HG03460 (cell line): ENCODE results near the gene NDUFB6.
"Not testable (repeated sequence)": the region's sequence is repeated elsewhere in the genome, so short reads cannot be mapped to it uniquely, and the experiment has no call there.

Experiments used
- ATAC-seq: cut with Tn5 transposase; IDR thresholded peaks from one replicate; pipeline ENCODE4 v1.9.1; 2021; ENCODE audit not compliant: unreplicated experiment

NDUFB6 gene

GRCh38 chr9:32571969-32572899 is 725 bp downstream of the NDUFB6 start:
- ATAC-seq = peak; percentile 91

GRCh38 chr9:32570262-32570661 is 2.7 kb downstream of the NDUFB6 start:
- no peak for ATAC-seq

- ATAC-seq = no peak
Observed at GRCh38 chr9:32566770-32567169, 6.2 kb downstream of the NDUFB6 start.

DNA sequence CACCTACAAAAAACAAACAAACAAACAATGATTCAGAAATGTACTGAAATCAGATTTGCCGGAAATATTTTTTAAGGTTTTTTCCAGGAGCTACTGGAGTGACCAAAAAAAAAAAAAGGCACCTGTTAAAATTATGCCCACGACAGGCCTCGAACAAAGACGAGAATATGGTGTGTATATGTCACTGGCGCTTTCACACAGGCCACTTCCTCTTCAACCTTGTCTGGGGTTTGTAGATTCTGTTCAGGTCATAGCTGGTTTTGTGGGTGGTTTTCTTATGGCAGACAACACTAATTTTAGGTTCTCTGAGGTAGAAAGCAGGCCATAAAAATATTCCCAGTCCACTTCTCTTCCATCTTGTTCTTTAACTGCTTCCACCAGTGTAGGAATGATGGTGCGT is 7.0 kb downstream of the NDUFB6 start:
- ATAC-seq = no peak

- no peak for ATAC-seq
Observed at GRCh38 chr9:32558408-32558934, 14.5 kb downstream of the NDUFB6 start.

DNA sequence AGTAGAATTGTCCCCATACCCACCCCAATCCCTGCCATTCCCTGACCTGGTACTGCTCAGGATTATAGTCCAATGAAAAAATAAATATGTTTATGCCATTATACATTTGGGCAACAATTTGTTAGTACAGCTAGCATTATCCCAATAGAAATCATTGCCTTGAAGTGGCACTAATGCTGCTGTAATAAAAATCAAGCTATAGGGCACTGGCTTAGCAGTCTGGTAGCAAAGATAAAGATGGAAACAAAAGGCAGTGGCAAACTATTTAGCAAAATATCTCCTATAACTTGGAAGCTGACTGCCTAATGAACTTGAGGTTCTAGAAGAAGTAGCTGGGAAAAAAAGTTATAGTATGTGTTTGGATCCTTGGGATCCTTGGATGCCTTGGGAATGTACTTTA is 18.4 kb downstream of the NDUFB6 start:
- no peak for ATAC-seq

DNA sequence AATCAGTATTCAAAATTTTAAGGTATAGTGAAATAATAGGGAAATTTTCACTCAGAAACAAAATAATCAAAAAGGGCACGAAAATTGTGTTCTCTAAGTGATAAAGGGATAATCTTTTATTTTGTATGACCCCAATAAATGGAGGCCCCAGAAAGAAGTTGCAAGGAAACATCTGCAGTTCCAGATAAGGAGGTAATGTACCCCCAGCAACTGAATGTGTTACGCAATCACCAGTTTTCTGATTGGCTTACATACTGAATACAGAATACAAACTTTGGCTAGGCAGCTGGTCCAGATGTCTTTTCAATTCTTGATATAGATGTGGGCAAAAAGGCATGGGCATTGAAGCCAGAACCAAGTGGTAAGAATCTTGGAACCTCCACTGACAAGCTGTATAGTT is 18.9 kb downstream of the NDUFB6 start:
- no peak for ATAC-seq

DNA sequence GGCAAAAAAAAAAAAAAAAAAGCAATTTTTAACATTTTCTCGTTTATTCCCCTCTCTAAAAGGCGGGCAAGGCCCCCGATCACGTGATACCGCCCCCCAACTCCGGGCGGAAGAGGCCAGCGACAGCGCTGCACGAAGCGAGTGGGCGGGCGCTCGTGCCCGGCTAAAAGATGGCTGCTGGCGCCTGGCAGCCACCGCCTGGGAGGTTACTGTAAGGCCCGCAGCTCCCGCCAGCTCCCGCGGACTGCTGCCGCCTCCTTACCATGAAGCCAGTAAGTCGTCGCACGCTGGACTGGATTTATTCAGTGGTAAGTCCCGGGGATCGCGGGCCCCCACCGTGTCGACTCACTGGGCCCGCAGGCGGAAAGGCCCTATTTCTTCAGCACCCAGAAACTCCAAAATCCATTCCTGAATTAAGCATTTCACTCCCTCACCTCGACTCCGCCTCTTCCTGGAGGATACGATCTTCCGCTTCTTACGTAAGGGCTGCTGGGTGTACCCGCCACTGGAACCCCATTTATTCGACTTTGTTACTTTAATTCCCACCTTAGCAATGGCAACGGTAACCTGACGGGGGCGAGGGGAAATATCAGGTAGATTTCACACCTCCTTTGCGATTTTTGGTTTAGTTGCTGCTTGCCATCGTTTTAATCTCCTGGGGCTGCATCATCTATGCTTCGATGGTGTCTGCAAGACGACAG is 20.6 kb downstream of the NDUFB6 start, which contains the start of the genes SMIM27 and TOPORS:
SMIM27 (plus strand) TSS at position 156 of the 701 bp plus-strand sequence; CDS start at position 264, 108 bp downstream.
TOPORS (minus strand) TSS at position 415 of the 701 bp plus-strand sequence; CDS start at position 265, 150 bp downstream.
- peak; percentile 70 for ATAC-seq

DNA sequence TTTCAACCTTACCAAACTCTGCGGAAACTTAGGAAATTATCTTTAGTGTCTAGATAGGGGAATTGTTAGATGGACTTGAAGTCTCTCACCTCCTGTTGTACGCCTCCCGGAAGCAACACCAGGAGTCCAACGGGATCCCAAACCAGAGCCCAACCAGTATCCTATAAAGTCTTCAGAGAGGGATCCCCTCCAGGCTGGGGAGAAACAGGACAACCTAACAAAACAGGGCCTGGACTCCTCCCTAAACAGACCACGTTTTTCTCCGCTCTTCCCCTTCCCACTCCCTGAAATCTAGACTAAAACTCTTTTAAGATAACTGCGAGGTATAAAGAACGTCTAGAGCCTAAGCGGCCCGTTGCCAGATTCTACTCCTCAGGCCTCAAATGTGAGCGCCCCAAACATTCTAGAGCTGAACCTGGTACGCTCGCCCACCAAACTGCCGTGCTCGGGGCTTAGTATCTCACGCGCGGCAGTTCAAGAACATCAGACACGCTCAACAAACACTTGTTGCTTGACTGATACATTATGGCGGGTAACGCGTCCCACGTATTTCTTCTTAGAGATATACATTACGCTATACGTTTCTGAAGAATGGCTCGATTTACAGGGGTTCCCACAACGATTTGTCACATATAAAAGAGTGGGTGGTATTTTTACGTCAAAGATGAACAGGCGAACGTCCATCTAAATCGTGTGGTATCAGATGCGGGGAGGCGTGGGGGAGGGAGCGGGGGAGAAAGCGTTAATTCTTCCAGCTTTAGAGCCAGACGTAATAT is 21.5 kb downstream of the NDUFB6 start:
- ATAC-seq = peak; percentile 4

GRCh38 chr9:32550562-32551275 is 22.2 kb downstream of the NDUFB6 start:
- ATAC-seq = peak; percentile 63

DNA sequence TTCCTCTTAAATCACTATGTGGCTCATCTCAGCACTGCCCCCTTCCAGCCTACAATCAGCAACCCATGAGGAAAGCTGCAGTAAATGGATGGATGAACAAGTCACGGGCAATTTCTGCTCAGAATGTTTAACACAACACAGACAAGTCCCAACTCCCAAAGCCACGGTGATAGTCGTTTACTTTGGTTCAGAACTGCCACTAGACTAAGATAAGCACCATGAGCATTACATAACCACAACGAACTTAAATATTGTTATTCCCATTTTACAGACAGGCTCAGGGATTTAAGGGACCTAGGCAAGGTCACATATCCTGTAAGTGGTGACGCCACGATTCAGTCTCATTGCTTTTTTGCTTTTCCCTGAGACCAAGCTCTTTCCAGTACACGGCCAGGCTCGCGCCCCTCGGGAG is 22.8 kb downstream of the NDUFB6 start:
- no peak for ATAC-seq

DNA sequence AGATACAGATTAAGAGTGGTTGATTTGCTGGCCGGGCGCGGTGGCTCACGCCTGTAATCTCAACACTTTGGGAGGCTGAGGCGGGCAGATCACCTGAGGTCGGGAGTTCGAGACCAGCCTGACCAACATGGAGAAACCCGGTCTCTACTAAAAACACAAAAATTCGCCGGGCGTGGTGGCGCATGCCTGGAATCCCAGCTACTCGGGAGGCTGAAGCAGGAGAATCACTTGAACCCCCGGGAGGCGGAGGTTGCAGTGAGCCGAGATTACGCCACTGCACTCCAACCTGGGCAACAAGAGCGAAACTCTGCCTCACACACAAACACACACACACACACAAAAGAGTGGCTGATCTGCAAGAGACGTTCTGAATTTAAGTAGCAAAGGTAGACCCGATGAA is 24.7 kb downstream of the NDUFB6 start:
- not testable (repeated sequence) for ATAC-seq

DNA sequence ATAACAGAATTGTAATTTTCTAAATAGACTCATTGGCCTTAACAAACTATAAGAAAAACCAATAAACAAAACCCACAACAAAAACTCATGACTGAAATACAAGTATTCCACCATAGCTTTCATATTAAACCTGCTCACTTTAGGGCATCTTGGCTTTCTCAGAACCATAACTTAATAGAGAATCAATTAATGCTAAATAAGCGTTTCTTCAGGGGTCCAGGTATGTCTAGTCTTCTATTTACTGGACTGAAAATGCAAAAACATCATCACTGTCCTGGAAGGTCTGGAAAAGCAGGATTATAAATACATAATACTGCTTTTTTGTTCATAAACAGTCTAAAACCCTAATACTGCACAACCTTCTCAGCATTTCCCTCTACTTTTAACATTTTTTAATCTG is 27.1 kb downstream of the NDUFB6 start:
- no peak for ATAC-seq

GRCh38 chr9:32543047-32543446 is 29.9 kb downstream of the NDUFB6 start:
- ATAC-seq = no peak

DNA sequence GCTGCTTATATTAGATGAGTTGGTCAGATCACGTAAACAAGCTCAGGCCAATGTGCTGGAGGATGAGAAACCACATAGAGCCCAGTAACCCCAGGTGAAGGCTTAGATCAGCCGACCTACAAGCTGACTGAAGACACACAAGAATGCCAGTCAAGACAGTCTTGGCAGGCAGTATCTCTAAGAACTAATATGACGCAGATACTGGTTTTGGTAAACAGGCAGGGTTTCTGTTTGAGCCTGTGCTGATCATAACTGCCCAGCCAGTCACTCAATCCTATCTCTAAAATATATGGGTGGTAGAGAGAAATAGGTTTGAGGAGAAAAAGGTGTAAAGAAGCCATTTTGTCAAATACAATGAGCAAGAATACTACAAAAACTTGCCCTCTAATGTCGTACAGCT is 39.1 kb downstream of the NDUFB6 start:
- ATAC-seq = no peak

GRCh38 chr9:32533336-32533735 is 39.6 kb downstream of the NDUFB6 start:
- no peak for ATAC-seq

GRCh38 chr9:32526707-32527048 is 46.3 kb downstream of the NDUFB6 start:
- no peak for ATAC-seq

DNA sequence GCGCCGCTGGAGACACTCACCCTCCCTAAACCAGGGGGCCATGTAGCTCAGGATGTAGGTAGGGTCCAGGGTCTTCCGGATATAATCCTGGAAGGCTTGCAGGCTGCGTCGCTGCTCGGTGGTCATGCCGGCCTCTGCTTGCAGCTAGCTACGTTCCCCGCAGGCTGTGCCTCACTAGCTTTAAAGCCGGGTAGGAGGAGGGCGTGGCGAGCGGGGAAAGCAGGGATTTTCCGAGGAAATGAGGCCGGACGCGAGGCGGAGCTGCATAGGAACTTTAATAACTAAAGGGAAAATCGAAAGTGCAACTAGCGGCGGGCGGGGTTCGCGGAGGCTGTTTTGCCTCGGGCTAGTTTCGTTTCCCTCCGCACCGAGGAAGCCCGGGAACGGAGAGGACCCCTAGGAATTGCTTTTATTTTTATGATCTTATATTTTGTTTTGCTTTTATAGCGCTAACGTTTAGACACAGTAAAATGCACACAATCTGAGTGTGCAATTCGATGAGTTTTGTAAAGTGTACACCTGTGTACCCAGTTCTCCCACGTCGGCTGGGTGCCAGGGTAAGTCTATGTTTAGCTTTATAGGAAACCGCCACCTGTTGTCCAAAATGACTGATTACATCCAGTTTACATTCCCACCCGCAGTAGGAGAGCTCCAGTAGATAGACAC is 46.8 kb downstream of the NDUFB6 start, which contains the start of gene RIGI:
RIGI (minus strand) TSS at position 156 of the 666 bp plus-strand sequence; CDS start at position 126, 30 bp downstream.
- ATAC-seq = peak; percentile 66

DNA sequence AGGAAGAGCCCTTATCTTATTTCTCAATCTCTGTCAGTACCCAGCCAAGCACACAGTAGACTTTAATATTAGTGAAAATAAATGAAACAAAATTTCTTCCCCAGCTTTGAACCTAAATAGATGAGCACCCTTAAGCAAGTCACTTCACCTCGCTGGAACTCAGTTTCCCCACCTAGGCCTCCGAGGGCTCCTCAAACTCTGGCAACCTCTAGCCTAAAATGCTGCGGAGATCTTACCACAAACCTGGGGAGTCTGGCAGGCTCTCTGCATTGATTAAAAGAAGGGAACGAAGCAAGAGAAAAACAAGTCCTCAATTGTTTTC is 47.3 kb downstream of the NDUFB6 start:
- ATAC-seq = peak; percentile 14
